K562 (cell line): ENCODE data around the gene IL1RL2. TPM values are rescaled to one million over a fixed set of nuclear protein-coding genes. Genes with fewer than 3 reads are reported as not detected.

Experiments used
- ATAC-seq: fragments of 200-7000 bp; cut with Tn5 transposase; 3 replicates; pipeline ENCODE4 v1.9.1; 2020; ENCODE audit warnings: moderate library complexity
- BruUV-seq: library from RNA; stranded (reverse); fragments of 400-500 nt; replicated peaks from 2 replicates; lab custom pipeline; 2021; lab: Mats Ljungman, UMichigan
- CTCF ChIA-PET: fragments of 300-600 bp; formaldehyde crosslinking; extraction: SDS; loops from one replicate; lab custom pipeline; 2021; ENCODE audit warnings: low intra/inter-chr PET ratio; lab: Yijun Ruan, JAX
- POLR2A ChIA-PET: fragments of 300-600, 350-650 bp; sonication (Branson Sonifier 250); formaldehyde crosslinking; extraction: SDS; loops from one replicate; lab custom pipeline; 2021; ENCODE audit warnings: antibody characterized with exemption, inconsistent platforms; lab: Yijun Ruan, JAX
- DNase-seq, 4 experiments: peaks; one replicate each; pipeline versions ENCODE4 v3.0.0 to v3.0.0-alpha.2; 2011 to 2018; ENCODE audit warnings: low spot score in 3 of 4, mixed read lengths in 3 of 4; ENCODE audit errors: extremely low read depth in 1 of 4
- FAIRE-seq: peaks from 2 replicates; lab custom pipeline; 2011; peaks lifted over from hg19 to GRCh38; lab: Jason Lieb, UNC
- H2AFZ ChIP-seq: 2 replicates; pipeline ENCODE4 v1.6.0; 2011; ENCODE audit warnings: low read depth, low read length, control low read depth, inconsistent platforms
- H3K27ac ChIP-seq: fragments of 200-600 bp; 3 replicates; pipeline ENCODE4 v1.8.0; 2011; ENCODE audit warnings: low read depth, mild to moderate bottlenecking, control low read depth, inconsistent platforms, low read length, moderate library complexity, mixed read lengths; ENCODE audit errors: extremely low read depth
- H3K27me3 ChIP-seq, 2 experiments: fragments of 300-600 bp in 1 of 2; 2 replicates in 1 of 2; 3 replicates in 1 of 2; pipeline versions ENCODE4 v1.6.0 to v1.8.0; 2011; ENCODE audit warnings: inconsistent platforms in 2 of 2, low read length in 2 of 2, mild to moderate bottlenecking in 1 of 2, mixed read lengths in 1 of 2, moderate library complexity in 1 of 2; ENCODE audit not compliant: control insufficient read depth in 2 of 2, insufficient read depth in 2 of 2
- H3K36me3 ChIP-seq: fragments of 300-600 bp; 3 replicates; pipeline ENCODE4 v1.8.0; 2011; ENCODE audit warnings: mild to moderate bottlenecking, low read length, inconsistent platforms; ENCODE audit not compliant: control insufficient read depth, insufficient read depth
- H3K4me1 ChIP-seq, 2 experiments: fragments of 200-600 bp in 1 of 2; replicated peaks in 1 of 2; 2 replicates in 1 of 2; 3 replicates in 1 of 2; pipeline versions ENCODE4 v1.5.1 to v1.8.0; 2011; ENCODE audit warnings: inconsistent platforms in 2 of 2, low read length in 2 of 2, mild to moderate bottlenecking in 1 of 2, mixed read lengths in 1 of 2, moderate library complexity in 1 of 2; ENCODE audit not compliant: control insufficient read depth in 2 of 2, insufficient read depth in 2 of 2
- H3K4me2 ChIP-seq: 2 replicates; pipeline ENCODE4 v1.6.1; 2011; ENCODE audit warnings: low read length, control low read depth, inconsistent platforms, mixed read lengths; ENCODE audit not compliant: insufficient read depth
- H3K4me3 ChIP-seq: fragments of 200-600 bp; sonication (generic), shearing (Covaris generic); 2 replicates; pipeline ENCODE4 v1.5.1; 2016; ENCODE audit warnings: control low read depth, inconsistent platforms
- H3K79me2 ChIP-seq: fragments of 200-600 bp; 3 replicates; pipeline ENCODE4 v1.8.0; 2011; ENCODE audit warnings: low read length, inconsistent platforms; ENCODE audit not compliant: control insufficient read depth, insufficient read depth
- H3K9ac ChIP-seq, 2 experiments: 2 replicates each; pipeline versions ENCODE4 v1.6.0 to v1.6.1; 2011; ENCODE audit warnings: low read depth in 2 of 2, low read length in 2 of 2, control low read depth in 1 of 2, inconsistent platforms in 1 of 2, mild to moderate bottlenecking in 1 of 2, mixed read lengths in 1 of 2; ENCODE audit not compliant: insufficient read depth in 1 of 2
- H3K9me1 ChIP-seq: one replicate; pipeline ENCODE4 v1.6.0; 2011; ENCODE audit warnings: inconsistent platforms, mild to moderate bottlenecking, low read length, moderate library complexity; ENCODE audit not compliant: control insufficient read depth, insufficient read depth
- H3K9me3 ChIP-seq: replicated peaks from 2 replicates; pipeline ENCODE4 v1.5.1; 2011; ENCODE audit warnings: low read depth, low read length, inconsistent platforms; ENCODE audit not compliant: control insufficient read depth, insufficient read depth
- H4K20me1 ChIP-seq: replicated peaks from 2 replicates; pipeline ENCODE4 v1.6.1; 2011; ENCODE audit warnings: low read length, inconsistent platforms, mixed read lengths; ENCODE audit not compliant: control insufficient read depth, insufficient read depth
- BHLHE40 ChIP-seq: IDR thresholded peaks from 2 replicates; pipeline ENCODE4 v1.6.1; 2011; ENCODE audit warnings: low read length, improper control_type of control experiment
- NR4A1 ChIP-seq, 2 experiments: fragments of 250-450 bp in 1 of 2; fragments of 450-650 bp in 1 of 2; sonication (Bioruptor Pico) in 1 of 2; IDR thresholded peaks; 2 replicates each; pipeline versions ENCODE4 v1.4.0 to v1.6.1; 2016 to 2020; ENCODE audit warnings: mild to moderate bottlenecking in 2 of 2, missing compliant biosample characterization in 1 of 2, missing genetic modification characterization in 1 of 2, moderate library complexity in 1 of 2
- NUFIP1 ChIP-seq: fragments of 450-650 bp; IDR thresholded peaks from 2 replicates; pipeline ENCODE4 v1.6.1; 2018; ENCODE audit not compliant: partially characterized antibody
- PHB2 ChIP-seq: fragments of 450-650 bp; IDR thresholded peaks from 2 replicates; pipeline ENCODE4 v1.6.1; 2017; ENCODE audit warnings: low read depth
- RB1 ChIP-seq: fragments of 450-650 bp; IDR thresholded peaks from 2 replicates; pipeline ENCODE4 v1.6.1; 2017; ENCODE audit warnings: low read depth, mild to moderate bottlenecking
- RFX7 ChIP-seq: fragments of 250-450 bp; sonication (Bioruptor Pico); IDR thresholded peaks from 2 replicates; pipeline ENCODE4 v1.5.1; 2021; ENCODE audit warnings: mild to moderate bottlenecking
- RNF2 ChIP-seq: sonication (generic); IDR thresholded peaks from 2 replicates; pipeline ENCODE4 v1.6.1; 2016
- XRCC4 ChIP-seq: IDR thresholded peaks from one replicate; pipeline ENCODE4 v1.6.1; 2011; ENCODE audit not compliant: insufficient read depth, insufficient read length; ENCODE audit errors: extremely low read depth
- ZNF143 ChIP-seq: sonication (generic); formaldehyde crosslinking; IDR thresholded peaks from 2 replicates; pipeline ENCODE4 v1.9.0; 2022; ENCODE audit warnings: mild to moderate bottlenecking, missing genetic modification reagents
- ZNF311 ChIP-seq: fragments of 250-450 bp; sonication (Bioruptor Pico); IDR thresholded peaks from 2 replicates; pipeline ENCODE4 v1.4.0; 2020; ENCODE audit warnings: mild to moderate bottlenecking, moderate library complexity
- ZNF589 ChIP-seq: fragments of 200-800 bp; sonication (Bioruptor generic); IDR thresholded peaks from 2 replicates; pipeline ENCODE4 v1.6.1; 2016; ENCODE audit warnings: low read depth, missing genetic modification characterization, missing compliant biosample characterization
- ZSCAN29 ChIP-seq: fragments of 450-650 bp; IDR thresholded peaks from 2 replicates; pipeline ENCODE4 v1.6.1; 2017
- WGBS: fragments of 100-300 bp; shearing (Covaris generic); methylation state at CpG from one replicate; pipeline ENCODE4 v1.1.6; 2016; ENCODE audit warnings: low coverage, mixed read lengths; ENCODE audit not compliant: insufficient coverage; ENCODE audit errors: missing lambda C conversion rate; 5-methylcytosine and 5-hydroxymethylcytosine counted together
- in situ Hi-C: fragments of 300-500 bp; cut with MboI; formaldehyde crosslinking; loops from 4 replicates; pipeline ENCODE4 v1.15.0; 2018; ENCODE audit warnings: inconsistent platforms, mixed read lengths
- intact Hi-C: fragments of 100-400 bp; cut with micrococcal nuclease; formaldehyde crosslinking; loops from 2 replicates; pipeline ENCODE4 v1.14.2; 2022
- polyA plus RNA-seq, 8 experiments: library from polyadenylated mRNA; depleted of rRNA in 4 of 8; stranded (reverse) in 5 of 8; unstranded in 3 of 8; fragments of >200 nt; fragmentation: Nextera tagmentation in 2 of 8; fragmentation: Illumina TruSeq in 1 of 8; extraction: Ambion mirVana in 2 of 8; extraction: Trizol in 1 of 8; gene quantifications; 2 replicates each; pipeline versions ENCODE4 v1.2.1 to v1.2.3, GENCODE V29; 2011 to 2014; ENCODE audit warnings: inconsistent platforms in 1 of 8, missing spikeins in 1 of 8
- total RNA-seq, 7 experiments: library from RNA; depleted of rRNA in 6 of 7; stranded (reverse); fragments of >200 nt in 6 of 7; fragmentation: Illumina TruSeq in 2 of 7; extraction: Trizol in 2 of 7; gene quantifications; 2 replicates each; pipeline versions ENCODE4 v1.2.1 to v1.2.3, GENCODE V29; 2011 to 2021; ENCODE audit warnings: low replicate concordance in 1 of 7
- TF ChIP-seq, protein P1 (sequence below): sonication (generic); formaldehyde crosslinking; IDR thresholded peaks from 2 replicates; pipeline ENCODE4 v1.8.1; 2023; ENCODE audit warnings: mild to moderate bottlenecking, missing genetic modification reagents, moderate library complexity
- TF ChIP-seq, protein P2 (sequence below): sonication (generic); formaldehyde crosslinking; IDR thresholded peaks from 2 replicates; pipeline ENCODE4 v1.8.0; 2022; ENCODE audit warnings: missing genetic modification reagents, mild to moderate bottlenecking, moderate library complexity, borderline replicate concordance
- TF ChIP-seq, protein P3 (sequence below): sonication (generic); formaldehyde crosslinking; IDR thresholded peaks from 2 replicates; pipeline ENCODE4 v1.8.0; 2022; ENCODE audit warnings: mild to moderate bottlenecking, missing genetic modification reagents

IL1RL2 gene
- total and polyA plus RNA-seq, 9 of the 15 experiments (the other 6 are each of a cell fraction or from before 2014, with no cell fraction given) = not detected

DNA sequence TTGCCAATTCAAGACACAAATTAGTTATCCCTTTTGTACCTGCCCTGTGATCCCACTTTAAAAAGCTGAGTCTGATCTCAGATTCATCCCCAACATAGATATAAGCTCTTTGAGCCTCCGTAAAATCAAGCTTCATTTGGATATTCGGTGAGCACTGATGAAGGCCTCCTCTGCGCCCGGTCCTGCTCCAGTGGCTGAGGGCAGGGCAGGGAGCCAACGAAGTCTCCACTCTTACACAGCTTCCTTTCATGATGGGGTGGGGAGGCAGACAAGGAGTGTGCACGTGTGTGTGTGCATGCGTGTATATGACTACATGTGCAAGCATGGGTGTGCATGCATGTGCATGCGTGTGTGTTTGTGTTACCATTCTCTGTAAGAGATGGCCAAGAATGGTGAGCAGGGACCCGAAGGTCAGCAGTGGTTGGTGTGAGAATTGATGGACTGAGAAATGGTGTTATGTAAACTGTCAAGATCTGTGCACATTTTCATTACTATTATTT lies 43.6 kb downstream of the IL1RL2 start:
- TF ChIP-seq, protein P1, sequence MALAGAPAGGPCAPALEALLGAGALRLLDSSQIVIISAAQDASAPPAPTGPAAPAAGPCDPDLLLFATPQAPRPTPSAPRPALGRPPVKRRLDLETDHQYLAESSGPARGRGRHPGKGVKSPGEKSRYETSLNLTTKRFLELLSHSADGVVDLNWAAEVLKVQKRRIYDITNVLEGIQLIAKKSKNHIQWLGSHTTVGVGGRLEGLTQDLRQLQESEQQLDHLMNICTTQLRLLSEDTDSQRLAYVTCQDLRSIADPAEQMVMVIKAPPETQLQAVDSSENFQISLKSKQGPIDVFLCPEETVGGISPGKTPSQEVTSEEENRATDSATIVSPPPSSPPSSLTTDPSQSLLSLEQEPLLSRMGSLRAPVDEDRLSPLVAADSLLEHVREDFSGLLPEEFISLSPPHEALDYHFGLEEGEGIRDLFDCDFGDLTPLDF = no peak
- TF ChIP-seq, protein P2, sequence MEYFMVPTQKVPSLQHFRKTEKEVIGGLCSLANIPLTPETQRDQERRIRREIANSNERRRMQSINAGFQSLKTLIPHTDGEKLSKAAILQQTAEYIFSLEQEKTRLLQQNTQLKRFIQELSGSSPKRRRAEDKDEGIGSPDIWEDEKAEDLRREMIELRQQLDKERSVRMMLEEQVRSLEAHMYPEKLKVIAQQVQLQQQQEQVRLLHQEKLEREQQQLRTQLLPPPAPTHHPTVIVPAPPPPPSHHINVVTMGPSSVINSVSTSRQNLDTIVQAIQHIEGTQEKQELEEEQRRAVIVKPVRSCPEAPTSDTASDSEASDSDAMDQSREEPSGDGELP = no peak
- TF ChIP-seq NR4A1 (CRISPR knock-in tag; IDR thresholded peaks at IDR 0.05) = no peak
- no peak for TF ChIP-seq NR4A1 (tag; IDR thresholded peaks at IDR 0.05)
- TF ChIP-seq PHB2 = no peak
- no peak for TF ChIP-seq RNF2
- TF ChIP-seq, protein P3, sequence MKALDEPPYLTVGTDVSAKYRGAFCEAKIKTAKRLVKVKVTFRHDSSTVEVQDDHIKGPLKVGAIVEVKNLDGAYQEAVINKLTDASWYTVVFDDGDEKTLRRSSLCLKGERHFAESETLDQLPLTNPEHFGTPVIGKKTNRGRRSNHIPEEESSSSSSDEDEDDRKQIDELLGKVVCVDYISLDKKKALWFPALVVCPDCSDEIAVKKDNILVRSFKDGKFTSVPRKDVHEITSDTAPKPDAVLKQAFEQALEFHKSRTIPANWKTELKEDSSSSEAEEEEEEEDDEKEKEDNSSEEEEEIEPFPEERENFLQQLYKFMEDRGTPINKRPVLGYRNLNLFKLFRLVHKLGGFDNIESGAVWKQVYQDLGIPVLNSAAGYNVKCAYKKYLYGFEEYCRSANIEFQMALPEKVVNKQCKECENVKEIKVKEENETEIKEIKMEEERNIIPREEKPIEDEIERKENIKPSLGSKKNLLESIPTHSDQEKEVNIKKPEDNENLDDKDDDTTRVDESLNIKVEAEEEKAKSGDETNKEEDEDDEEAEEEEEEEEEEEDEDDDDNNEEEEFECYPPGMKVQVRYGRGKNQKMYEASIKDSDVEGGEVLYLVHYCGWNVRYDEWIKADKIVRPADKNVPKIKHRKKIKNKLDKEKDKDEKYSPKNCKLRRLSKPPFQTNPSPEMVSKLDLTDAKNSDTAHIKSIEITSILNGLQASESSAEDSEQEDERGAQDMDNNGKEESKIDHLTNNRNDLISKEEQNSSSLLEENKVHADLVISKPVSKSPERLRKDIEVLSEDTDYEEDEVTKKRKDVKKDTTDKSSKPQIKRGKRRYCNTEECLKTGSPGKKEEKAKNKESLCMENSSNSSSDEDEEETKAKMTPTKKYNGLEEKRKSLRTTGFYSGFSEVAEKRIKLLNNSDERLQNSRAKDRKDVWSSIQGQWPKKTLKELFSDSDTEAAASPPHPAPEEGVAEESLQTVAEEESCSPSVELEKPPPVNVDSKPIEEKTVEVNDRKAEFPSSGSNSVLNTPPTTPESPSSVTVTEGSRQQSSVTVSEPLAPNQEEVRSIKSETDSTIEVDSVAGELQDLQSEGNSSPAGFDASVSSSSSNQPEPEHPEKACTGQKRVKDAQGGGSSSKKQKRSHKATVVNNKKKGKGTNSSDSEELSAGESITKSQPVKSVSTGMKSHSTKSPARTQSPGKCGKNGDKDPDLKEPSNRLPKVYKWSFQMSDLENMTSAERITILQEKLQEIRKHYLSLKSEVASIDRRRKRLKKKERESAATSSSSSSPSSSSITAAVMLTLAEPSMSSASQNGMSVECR (CRISPR knock-in tag) = no peak
- no peak for TF ChIP-seq ZSCAN29
- no peak for TF ChIP-seq ZNF143 (CRISPR knock-in tag)
- TF ChIP-seq NUFIP1 = no peak
- TF ChIP-seq RB1 = no peak
- TF ChIP-seq RFX7 = no peak
- no peak for TF ChIP-seq BHLHE40
- no peak for TF ChIP-seq ZNF311 (CRISPR knock-in tag)
- no peak for TF ChIP-seq XRCC4
- TF ChIP-seq ZNF589 (CRISPR knock-in tag) = no peak
- Histone ChIP-seq H2AFZ (no peak overlapping the region), H3K9me1 (no peaks in the 10 kb centered on the region), H3K36me3 (no peaks in the 10 kb centered on the region), H3K79me2 (no peaks in the 10 kb centered on the region), H3K4me3 (no peak overlapping the region), H3K9ac (no peak overlapping the region), H4K20me1 (no peaks in the 10 kb centered on the region), H3K27me3 (no peaks in the 10 kb centered on the region), H3K9me3 (no peaks in the 10 kb centered on the region), H3K4me1 (peaks cover 3 to 21% of the 10 kb centered on the region in 2 experiments; a peak in 4 of 5 replicates), H3K4me2 (no peak overlapping the region), H3K27ac (no peak overlapping the region)
- no peak for DNase-seq
- POLR2A ChIA-PET = interaction anchor here (1.1 kb wide), 1 partner anchor 11 kb away, joined by 3 read pairs; no protein-coding TSS in a partner anchor
- no peak for FAIRE-seq
- no TSS peak for BruUV-seq
- ATAC-seq = no peak
- in situ Hi-C loops (no loop called here), intact Hi-C loops (no loop called here)
- CTCF ChIA-PET = no interaction called here
- 53% methylated on average over 9 of the region's 9 CpGs for WGBS
